H1 (cell line): ENCODE measurements around the gene SRPRA. TPM values are rescaled to one million over a fixed set of nuclear protein-coding genes. Genes with fewer than 3 reads are reported as not detected.

Source experiments
- polyA plus RNA-seq, 7 experiments: library from polyadenylated mRNA; depleted of rRNA in 3 of 7; stranded (reverse) in 5 of 7; unstranded in 2 of 7; fragments of >200 nt in 5 of 7; fragments of 200-250 nt in 2 of 7; gene quantifications; 1 replicate in 5 of 7; 2 replicates in 1 of 7; 4 replicates in 1 of 7; pipeline versions ENCODE4 v1.2.1 to v1.2.3, GENCODE V29; 2011 to 2013; ENCODE audit warnings: missing spikeins in 2 of 7, mixed read lengths in 2 of 7
- total RNA-seq: library from RNA; stranded (reverse); fragmentation: NEBNext Ultra II Directional; extraction: Animal tissue kit (Norgen Biotek cat#: 25700); gene quantifications from 2 replicates; pipeline ENCODE4 v1.2.1, GENCODE V29; 2021
- TF ChIP-seq, protein P1 (sequence below): fragments of 300-600 bp; sonication (generic); IDR thresholded peaks from 2 replicates; pipeline ENCODE4 v1.7.1; 2012; ENCODE audit warnings: low read length, moderate library complexity, mild to moderate bottlenecking, inconsistent platforms; ENCODE audit not compliant: insufficient replicate concordance

SRPRA gene
- total and polyA plus RNA-seq, 2 of the 8 experiments (the other 6 are each of a cell fraction or from before 2014, with no cell fraction given) = 57.6 to 62.0 TPM

DNA sequence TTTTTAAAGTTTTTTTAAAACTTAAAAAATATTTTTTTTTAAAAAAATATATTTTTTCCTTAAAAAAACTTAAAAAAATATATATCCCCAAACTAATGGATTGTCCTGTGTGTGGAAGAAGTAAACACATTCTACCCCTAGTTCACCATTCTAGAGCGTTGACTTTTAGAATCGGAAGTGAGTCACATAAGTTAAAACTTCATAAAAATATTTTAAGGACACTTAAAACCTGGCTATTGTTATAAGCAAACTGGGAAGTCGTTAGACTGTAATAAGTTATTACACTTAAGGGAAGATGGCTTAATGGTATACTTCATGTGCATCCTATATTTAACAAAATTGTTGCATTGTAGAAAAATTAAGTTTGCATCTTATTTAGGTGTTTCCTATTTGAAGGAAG is 36.0 kb downstream of the SRPRA start (continued):
- TF ChIP-seq, protein P1, sequence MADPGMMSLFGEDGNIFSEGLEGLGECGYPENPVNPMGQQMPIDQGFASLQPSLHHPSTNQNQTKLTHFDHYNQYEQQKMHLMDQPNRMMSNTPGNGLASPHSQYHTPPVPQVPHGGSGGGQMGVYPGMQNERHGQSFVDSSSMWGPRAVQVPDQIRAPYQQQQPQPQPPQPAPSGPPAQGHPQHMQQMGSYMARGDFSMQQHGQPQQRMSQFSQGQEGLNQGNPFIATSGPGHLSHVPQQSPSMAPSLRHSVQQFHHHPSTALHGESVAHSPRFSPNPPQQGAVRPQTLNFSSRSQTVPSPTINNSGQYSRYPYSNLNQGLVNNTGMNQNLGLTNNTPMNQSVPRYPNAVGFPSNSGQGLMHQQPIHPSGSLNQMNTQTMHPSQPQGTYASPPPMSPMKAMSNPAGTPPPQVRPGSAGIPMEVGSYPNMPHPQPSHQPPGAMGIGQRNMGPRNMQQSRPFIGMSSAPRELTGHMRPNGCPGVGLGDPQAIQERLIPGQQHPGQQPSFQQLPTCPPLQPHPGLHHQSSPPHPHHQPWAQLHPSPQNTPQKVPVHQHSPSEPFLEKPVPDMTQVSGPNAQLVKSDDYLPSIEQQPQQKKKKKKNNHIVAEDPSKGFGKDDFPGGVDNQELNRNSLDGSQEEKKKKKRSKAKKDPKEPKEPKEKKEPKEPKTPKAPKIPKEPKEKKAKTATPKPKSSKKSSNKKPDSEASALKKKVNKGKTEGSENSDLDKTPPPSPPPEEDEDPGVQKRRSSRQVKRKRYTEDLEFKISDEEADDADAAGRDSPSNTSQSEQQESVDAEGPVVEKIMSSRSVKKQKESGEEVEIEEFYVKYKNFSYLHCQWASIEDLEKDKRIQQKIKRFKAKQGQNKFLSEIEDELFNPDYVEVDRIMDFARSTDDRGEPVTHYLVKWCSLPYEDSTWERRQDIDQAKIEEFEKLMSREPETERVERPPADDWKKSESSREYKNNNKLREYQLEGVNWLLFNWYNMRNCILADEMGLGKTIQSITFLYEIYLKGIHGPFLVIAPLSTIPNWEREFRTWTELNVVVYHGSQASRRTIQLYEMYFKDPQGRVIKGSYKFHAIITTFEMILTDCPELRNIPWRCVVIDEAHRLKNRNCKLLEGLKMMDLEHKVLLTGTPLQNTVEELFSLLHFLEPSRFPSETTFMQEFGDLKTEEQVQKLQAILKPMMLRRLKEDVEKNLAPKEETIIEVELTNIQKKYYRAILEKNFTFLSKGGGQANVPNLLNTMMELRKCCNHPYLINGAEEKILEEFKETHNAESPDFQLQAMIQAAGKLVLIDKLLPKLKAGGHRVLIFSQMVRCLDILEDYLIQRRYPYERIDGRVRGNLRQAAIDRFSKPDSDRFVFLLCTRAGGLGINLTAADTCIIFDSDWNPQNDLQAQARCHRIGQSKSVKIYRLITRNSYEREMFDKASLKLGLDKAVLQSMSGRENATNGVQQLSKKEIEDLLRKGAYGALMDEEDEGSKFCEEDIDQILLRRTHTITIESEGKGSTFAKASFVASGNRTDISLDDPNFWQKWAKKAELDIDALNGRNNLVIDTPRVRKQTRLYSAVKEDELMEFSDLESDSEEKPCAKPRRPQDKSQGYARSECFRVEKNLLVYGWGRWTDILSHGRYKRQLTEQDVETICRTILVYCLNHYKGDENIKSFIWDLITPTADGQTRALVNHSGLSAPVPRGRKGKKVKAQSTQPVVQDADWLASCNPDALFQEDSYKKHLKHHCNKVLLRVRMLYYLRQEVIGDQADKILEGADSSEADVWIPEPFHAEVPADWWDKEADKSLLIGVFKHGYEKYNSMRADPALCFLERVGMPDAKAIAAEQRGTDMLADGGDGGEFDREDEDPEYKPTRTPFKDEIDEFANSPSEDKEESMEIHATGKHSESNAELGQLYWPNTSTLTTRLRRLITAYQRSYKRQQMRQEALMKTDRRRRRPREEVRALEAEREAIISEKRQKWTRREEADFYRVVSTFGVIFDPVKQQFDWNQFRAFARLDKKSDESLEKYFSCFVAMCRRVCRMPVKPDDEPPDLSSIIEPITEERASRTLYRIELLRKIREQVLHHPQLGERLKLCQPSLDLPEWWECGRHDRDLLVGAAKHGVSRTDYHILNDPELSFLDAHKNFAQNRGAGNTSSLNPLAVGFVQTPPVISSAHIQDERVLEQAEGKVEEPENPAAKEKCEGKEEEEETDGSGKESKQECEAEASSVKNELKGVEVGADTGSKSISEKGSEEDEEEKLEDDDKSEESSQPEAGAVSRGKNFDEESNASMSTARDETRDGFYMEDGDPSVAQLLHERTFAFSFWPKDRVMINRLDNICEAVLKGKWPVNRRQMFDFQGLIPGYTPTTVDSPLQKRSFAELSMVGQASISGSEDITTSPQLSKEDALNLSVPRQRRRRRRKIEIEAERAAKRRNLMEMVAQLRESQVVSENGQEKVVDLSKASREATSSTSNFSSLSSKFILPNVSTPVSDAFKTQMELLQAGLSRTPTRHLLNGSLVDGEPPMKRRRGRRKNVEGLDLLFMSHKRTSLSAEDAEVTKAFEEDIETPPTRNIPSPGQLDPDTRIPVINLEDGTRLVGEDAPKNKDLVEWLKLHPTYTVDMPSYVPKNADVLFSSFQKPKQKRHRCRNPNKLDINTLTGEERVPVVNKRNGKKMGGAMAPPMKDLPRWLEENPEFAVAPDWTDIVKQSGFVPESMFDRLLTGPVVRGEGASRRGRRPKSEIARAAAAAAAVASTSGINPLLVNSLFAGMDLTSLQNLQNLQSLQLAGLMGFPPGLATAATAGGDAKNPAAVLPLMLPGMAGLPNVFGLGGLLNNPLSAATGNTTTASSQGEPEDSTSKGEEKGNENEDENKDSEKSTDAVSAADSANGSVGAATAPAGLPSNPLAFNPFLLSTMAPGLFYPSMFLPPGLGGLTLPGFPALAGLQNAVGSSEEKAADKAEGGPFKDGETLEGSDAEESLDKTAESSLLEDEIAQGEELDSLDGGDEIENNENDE = no peak
